Ishikawa (cell line): ENCODE measurements around the gene METRNL.

ENCODE experiments used
- CEBPB ChIP-seq: IDR thresholded peaks from 2 replicates; pipeline ENCODE4 v1.6.1; 2012
- CREB1 ChIP-seq: IDR thresholded peaks from 2 replicates; pipeline ENCODE4 v1.6.1; 2012; ENCODE audit warnings: low read depth
- EGR1 ChIP-seq: IDR thresholded peaks from 2 replicates; pipeline ENCODE4 v1.6.1; 2012
- EP300 ChIP-seq: IDR thresholded peaks from 2 replicates; pipeline ENCODE4 v1.6.1; 2012; ENCODE audit warnings: borderline replicate concordance
- FOXM1 ChIP-seq: IDR thresholded peaks from 2 replicates; pipeline ENCODE4 v1.6.1; 2012; ENCODE audit warnings: low read depth, borderline replicate concordance
- NFIC ChIP-seq: IDR thresholded peaks from 2 replicates; pipeline ENCODE4 v1.6.1; 2012
- RAD21 ChIP-seq: IDR thresholded peaks from 2 replicates; pipeline ENCODE4 v1.6.1; 2012; ENCODE audit warnings: low read depth
- TAF1 ChIP-seq: IDR thresholded peaks from 2 replicates; pipeline ENCODE4 v1.6.1; 2012; ENCODE audit warnings: low read depth, mild to moderate bottlenecking
- TCF12 ChIP-seq: IDR thresholded peaks from 2 replicates; pipeline ENCODE4 v1.6.1; 2012; ENCODE audit warnings: low read depth
- TEAD4 ChIP-seq: IDR thresholded peaks from 2 replicates; pipeline ENCODE4 v1.6.1; 2012
- YY1 ChIP-seq: IDR thresholded peaks from 2 replicates; pipeline ENCODE4 v1.6.1; 2012; ENCODE audit warnings: low read depth
- ZBTB7A ChIP-seq: IDR thresholded peaks from 2 replicates; pipeline ENCODE4 v1.6.1; 2012; ENCODE audit warnings: low read depth
- TF ChIP-seq, protein P1 (sequence below): IDR thresholded peaks from 2 replicates; pipeline ENCODE4 v1.6.1; 2012
- TF ChIP-seq, protein P2 (sequence below): IDR thresholded peaks from 2 replicates; pipeline ENCODE4 v1.6.1; 2012; ENCODE audit warnings: low read depth, mild to moderate bottlenecking
- TF ChIP-seq, protein P3 (sequence below): IDR thresholded peaks from 2 replicates; pipeline ENCODE4 v1.6.1; 2012

Gene METRNL

DNA sequence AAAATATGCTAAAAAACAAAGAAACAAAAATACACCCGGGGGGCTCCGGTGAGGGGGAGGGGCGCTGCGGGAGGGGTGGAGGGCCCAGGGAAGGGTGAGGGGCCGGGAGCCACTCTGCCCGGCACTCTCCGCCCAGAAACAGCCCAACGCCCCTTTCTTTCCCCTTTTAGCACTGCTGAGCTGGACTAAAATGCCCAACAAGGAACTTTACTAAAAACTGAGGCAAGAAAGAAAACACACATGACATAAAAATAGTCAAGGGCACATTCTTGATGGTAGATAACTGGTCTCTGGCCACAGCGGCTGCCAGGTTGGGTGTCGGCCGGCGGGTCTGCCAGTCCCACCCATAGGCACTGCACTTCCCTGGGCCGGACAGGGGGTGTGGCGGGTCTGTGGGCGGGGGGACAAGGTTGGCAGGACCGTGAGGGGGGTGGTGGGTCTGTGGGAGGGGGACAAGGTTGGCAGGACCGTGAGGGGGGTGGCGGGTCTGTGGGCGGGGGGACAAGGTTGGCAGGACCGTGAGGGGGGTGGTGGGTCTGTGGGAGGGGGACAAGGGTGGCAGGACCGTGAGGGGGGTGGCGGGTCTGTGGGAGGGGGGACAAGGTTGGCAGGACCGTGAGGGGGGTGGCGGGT, 20.9 kb downstream of the METRNL start:
- no peak for TF ChIP-seq EGR1
- TF ChIP-seq CEBPB = no peak
- no peak for TF ChIP-seq TCF12
- TF ChIP-seq TAF1 = no peak
- TF ChIP-seq, protein P1, sequence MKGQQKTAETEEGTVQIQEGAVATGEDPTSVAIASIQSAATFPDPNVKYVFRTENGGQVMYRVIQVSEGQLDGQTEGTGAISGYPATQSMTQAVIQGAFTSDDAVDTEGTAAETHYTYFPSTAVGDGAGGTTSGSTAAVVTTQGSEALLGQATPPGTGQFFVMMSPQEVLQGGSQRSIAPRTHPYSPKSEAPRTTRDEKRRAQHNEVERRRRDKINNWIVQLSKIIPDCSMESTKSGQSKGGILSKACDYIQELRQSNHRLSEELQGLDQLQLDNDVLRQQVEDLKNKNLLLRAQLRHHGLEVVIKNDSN = no peak
- no peak for TF ChIP-seq YY1
- no peak for TF ChIP-seq TEAD4
- TF ChIP-seq ZBTB7A = no peak; the same call in 1 of the 2 replicates
- no peak for TF ChIP-seq CREB1
- TF ChIP-seq FOXM1 = no peak
- TF ChIP-seq, protein P2, sequence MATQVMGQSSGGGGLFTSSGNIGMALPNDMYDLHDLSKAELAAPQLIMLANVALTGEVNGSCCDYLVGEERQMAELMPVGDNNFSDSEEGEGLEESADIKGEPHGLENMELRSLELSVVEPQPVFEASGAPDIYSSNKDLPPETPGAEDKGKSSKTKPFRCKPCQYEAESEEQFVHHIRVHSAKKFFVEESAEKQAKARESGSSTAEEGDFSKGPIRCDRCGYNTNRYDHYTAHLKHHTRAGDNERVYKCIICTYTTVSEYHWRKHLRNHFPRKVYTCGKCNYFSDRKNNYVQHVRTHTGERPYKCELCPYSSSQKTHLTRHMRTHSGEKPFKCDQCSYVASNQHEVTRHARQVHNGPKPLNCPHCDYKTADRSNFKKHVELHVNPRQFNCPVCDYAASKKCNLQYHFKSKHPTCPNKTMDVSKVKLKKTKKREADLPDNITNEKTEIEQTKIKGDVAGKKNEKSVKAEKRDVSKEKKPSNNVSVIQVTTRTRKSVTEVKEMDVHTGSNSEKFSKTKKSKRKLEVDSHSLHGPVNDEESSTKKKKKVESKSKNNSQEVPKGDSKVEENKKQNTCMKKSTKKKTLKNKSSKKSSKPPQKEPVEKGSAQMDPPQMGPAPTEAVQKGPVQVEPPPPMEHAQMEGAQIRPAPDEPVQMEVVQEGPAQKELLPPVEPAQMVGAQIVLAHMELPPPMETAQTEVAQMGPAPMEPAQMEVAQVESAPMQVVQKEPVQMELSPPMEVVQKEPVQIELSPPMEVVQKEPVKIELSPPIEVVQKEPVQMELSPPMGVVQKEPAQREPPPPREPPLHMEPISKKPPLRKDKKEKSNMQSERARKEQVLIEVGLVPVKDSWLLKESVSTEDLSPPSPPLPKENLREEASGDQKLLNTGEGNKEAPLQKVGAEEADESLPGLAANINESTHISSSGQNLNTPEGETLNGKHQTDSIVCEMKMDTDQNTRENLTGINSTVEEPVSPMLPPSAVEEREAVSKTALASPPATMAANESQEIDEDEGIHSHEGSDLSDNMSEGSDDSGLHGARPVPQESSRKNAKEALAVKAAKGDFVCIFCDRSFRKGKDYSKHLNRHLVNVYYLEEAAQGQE = no peak
- TF ChIP-seq, protein P3, sequence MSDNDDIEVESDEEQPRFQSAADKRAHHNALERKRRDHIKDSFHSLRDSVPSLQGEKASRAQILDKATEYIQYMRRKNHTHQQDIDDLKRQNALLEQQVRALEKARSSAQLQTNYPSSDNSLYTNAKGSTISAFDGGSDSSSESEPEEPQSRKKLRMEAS = no peak
- no peak for TF ChIP-seq NFIC

DNA sequence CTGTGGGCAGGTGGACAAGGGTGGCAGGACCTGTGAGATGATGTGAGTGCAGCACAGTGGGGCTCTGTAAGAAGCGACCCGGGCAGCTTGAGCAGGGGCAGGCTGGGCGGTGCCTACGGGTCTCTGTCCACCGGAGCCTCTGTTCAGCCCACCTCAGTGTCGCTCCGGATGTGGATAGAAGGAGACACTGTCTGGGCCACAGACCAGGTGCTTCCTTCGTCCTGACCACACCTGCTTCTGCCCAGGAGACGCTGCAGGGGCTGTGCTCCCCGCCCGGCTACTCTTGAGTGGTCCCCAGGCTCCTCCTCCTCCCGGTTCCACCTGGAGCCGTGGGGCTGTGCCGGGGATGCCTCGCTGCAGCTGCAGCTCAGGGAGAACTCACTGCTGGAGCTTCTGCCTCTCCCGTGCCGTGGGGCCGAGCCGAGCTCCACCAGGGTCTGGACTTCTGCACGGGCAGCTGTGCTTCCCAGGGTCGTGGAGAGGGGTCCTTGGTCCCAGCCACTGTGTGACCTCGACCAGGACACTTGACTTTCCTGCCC, 21.5 kb downstream of the METRNL start:
- TF ChIP-seq, protein P1 = no peak
- TF ChIP-seq NFIC (no peak), YY1 (no peak), EP300 (no peak), CREB1 (no peak), ZBTB7A (peak; percentile 50; the same call in 1 of the 2 replicates), FOXM1 (no peak), CEBPB (no peak), TAF1 (no peak), RAD21 (no peak), TCF12 (peak; percentile 71), TEAD4 (0 out of 2 replicates have a peak, but pooled peaks have one; percentile 17), EGR1 (no peak)
- TF ChIP-seq, protein P3 = no peak; the same call in 1 of the 2 replicates
- TF ChIP-seq, protein P2 = no peak

DNA sequence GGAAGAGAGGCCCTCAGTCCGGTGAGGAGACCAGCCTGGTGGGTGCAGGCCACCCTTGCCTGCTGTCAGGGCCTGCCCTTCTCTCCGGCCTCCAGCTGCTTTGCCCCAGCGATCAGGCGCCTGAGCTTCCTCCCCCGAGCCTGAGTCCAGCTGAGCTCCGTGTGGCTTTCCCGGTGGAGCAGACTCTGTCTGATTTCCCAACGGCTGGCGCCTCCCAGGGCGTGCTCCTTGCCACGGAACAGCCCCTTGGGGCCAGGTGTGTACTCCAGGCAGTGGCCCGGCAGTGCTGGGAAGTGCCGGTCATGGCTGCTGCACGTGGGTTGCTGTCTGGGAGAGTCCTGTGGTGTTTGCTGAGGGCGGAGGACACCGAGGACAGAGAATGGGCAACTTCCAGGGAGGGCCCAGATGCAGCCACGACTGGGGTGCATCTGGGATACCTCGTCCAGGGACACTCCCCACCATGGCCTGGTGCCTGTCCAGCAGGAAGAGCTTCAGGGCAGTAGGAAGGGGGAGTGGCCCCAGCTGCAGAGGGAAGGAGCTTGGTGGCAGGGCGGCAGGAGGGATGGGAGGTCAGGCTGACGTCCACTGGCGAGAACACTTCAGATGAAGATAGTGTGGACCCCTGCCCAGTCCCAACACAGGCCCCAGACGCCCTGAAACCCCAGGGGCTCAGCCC, 22.5 kb downstream of the METRNL start:
- TF ChIP-seq, protein P3 = peak; percentile 61; the same call in 1 of the 2 replicates
- no peak for TF ChIP-seq TAF1

DNA sequence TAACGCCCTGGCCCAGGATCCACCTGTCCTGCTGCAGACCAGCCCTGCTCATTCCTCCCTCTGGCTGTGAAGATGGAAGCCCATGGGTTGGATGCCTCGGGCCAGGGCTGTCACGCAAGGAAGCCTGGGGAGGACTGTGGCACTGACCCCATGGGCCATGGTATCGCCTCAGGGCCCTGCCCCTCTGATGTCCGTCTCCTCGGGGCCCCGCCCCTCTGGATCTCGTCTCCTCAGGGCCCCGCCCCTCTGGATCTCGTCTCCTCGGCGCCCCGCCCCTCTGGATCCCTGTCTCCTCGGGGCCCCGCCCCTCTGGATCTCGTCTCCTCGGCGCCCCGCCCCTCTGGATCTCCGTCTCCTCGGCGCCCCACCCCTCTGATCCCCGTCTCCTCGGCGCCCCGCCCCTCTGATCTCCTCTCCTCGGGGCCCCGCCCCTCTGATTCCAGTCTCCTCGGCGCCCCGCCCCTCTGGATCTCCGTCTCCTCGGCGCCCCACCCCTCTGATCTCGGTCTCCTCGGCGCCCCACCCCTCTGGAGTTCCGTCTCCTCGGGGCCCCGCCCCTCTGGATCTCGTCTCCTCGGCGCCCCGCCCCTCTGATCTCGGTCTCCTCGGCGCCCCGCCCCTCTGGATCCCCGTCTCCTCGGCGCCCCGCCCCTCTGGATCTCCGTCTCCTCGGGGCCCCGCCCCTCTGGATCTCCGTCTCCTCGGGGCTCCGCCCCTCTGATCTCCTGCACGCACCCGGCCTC, 24.0 kb downstream of the METRNL start:
- TF ChIP-seq YY1 (no peak), EP300 (no peak), ZBTB7A (no peak)

DNA sequence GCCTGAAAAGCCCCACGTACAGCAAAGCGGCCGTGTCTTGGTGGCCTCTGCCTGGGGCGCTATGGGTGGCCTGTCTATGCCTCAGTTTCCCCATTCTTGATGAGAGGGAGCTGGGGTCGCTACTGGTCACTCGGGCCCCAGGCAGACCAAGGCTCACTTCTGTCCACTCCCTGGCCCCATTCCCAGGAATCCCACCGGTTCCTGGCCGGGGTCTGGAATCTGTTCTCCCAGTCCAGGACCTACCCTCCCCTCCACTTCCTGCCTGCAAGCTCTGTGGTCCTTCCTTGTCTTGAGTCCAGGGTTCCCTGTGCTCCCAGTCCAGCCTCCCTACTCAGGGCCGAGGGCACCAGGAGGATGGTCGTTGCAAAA, 24.5 kb downstream of the METRNL start:
- TF ChIP-seq ZBTB7A (no peak), NFIC (no peak), RAD21 (no peak), CREB1 (no peak), FOXM1 (no peak), EGR1 (no peak), CEBPB (no peak), YY1 (no peak)
- TF ChIP-seq, protein P3 = no peak
- TF ChIP-seq, protein P1 = no peak
